B cell (primary cell): ENCODE measurements around the gene DAB2IP.

ENCODE experiments used
- CTCF ChIP-seq: fragments of 200-600 bp; IDR thresholded peaks from one replicate; pipeline ENCODE4 v1.8.0; 2022; ENCODE audit warnings: antibody characterized with exemption, mild to moderate bottlenecking
- EZH2 ChIP-seq: IDR thresholded peaks from 2 replicates; pipeline ENCODE4 v1.6.1; 2012; ENCODE audit warnings: borderline replicate concordance, low read depth, mild to moderate bottlenecking, moderate library complexity, low read length; ENCODE audit not compliant: insufficient read depth, poor library complexity, severe bottlenecking

GRCh38 chr9:121776001-121776738 is 124.7 kb downstream of the DAB2IP start:
- no peak for TF ChIP-seq CTCF
- no peak for TF ChIP-seq EZH2
